Gastrocnemius medialis (tissue), 4 donors: ENCODE results near the gene CCDC141.
A peak's percentile ranks its signal among the peaks of the same experiment; 100 is the strongest.

Source experiments
- CTCF ChIP-seq, 5 experiments: fragments of 450-650 bp in 3 of 5; fragments of 200-600 bp in 2 of 5; sonication (generic) in 2 of 5; IDR thresholded peaks in 4 of 5; conservative IDR thresholded peaks in 1 of 5; 1 replicate in 4 of 5; 2 replicates in 1 of 5; pipeline ENCODE4 v1.5.1; 2016 to 2019; ENCODE audit warnings: antibody characterized with exemption in 5 of 5, mild to moderate bottlenecking in 3 of 5, moderate library complexity in 3 of 5
- POLR2A ChIP-seq, 2 donors: fragments of 450-650 bp; IDR thresholded peaks; one replicate each; pipeline ENCODE4 v1.6.1; 2017; ENCODE audit warnings: antibody characterized with exemption in 2 of 2, mild to moderate bottlenecking in 2 of 2, moderate library complexity in 2 of 2

- peak; percentile 65 to 93 (median 86) for TF ChIP-seq CTCF (IDR thresholded peaks at IDR 0.05 in 4 of 5, conservative IDR thresholded peaks at IDR 0.05 in 1 of 5)
- TF ChIP-seq POLR2A (IDR thresholded peaks at IDR 0.05) = peak in 1 of 2 donors; percentile 45
These were observed 245.1 kb downstream of the CCDC141 start for GRCh38 chr2:178804791-178805190.
